NCI-H2107 (cell line): ENCODE results near the gene NCKAP5L.
"Not testable (repeated sequence)": the region's sequence is repeated elsewhere in the genome, so short reads cannot be mapped to it uniquely, and the experiment has no call there.

Source experiments
- DNase-seq: peaks from one replicate; lab custom pipeline; 2025; lab: John Stamatoyannopoulos, UW

NCKAP5L gene

DNA sequence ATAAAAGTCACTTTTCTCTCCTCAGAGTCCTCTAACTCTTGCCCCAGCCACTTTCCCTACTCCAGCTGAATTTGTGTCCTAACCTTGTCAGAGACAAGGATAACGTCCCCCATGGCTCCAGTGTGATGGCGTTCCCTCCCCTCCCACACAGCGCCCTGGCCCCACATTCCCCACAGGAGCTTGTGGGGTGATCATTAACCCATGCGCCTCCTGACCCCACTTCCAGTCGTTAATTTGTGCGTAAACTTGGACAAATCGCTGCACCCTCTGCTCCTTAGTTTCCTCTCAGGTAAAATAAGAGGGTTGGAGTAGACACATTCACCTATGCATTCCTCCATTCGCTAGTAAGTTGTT lies 37.5 kb upstream of the NCKAP5L start:
- DNase-seq = no peak

DNA sequence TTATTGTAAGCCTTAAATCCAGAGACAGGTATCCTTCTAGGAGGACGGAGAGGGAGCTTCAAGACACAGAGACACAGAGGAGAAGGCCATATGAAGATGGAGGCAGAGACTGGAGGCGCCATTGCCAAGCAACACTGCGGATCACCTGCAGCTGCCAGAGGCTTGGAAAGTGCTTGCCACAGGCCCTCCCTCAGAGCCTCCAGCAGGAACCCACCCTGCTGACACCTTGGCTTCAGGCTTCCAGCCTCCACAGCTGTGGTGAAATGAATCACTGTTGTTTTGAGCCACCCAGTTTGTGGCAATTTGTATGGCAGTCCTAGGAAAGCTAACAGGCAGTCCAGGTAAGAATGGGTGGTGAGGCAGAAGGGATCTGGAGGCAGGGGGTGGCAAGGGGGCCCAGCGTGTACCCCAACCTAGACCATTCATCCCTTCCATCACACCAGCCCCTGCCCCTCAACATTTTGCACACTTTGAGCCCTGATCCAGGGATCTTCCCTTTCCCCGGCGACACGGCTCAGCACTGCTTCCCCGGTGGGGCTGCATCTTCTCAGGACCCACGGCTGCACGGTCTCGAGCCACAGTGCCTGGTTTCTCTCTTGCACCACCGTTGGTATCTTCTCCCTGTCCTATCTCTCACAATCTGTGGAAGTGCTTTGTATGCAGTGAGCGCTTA lies 37.0 kb upstream of the NCKAP5L start:
- no peak for DNase-seq

DNA sequence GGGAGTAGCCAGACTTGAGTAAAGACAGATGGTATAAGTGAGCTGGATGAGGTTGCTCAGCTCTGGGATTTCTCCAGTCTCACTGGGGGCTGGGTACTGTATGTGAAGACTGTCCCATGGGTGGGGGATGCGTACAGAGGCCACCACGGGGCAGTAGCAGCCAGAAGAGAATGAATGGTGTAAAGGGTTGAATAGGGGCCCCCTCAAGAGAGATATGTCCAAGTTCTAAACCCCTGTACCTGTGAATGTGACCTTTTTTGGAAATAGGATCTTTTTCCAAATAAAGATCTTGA lies 36.5 kb upstream of the NCKAP5L start:
- no peak for DNase-seq

DNA sequence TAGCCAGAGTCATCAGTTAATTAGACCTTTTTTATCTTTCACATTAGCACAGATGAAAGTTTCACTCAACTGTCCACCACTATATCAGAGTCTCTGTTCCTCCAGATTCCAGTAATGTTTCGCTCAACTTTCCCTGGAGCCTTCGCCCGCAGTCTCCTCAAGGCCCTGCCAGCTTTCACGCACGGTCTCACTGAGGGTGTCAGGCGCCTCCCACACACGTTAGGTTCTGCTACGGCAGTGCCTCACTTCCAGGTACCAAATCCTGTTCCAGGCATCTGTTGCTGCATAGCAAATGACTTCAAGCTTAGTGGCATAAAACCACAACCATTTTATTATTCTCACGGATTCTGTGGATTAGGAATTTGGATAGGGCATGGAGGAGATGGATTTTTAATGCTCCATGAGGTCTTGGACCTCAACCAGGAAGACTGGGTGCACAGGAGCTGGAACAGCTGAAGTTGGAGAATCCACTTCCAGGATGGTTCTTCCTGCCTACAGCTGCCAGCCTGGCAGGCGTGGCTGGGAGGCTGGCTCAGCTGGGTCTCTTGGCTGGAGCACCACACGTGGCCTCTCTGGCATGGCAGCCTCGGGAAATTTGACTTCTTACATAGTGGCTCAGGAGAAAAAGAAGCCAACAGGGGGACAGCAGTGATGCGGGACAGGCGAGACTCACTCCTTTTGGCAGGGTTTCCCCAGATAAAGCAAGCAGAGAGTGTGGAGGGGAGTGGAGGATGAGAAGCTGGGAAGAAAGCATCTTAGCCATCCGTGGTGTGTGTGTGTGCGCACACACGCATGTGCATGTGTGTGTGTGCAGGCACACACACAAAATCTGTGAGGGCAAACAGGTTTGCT lies 36.0 kb upstream of the NCKAP5L start:
- DNase-seq = no peak

DNA sequence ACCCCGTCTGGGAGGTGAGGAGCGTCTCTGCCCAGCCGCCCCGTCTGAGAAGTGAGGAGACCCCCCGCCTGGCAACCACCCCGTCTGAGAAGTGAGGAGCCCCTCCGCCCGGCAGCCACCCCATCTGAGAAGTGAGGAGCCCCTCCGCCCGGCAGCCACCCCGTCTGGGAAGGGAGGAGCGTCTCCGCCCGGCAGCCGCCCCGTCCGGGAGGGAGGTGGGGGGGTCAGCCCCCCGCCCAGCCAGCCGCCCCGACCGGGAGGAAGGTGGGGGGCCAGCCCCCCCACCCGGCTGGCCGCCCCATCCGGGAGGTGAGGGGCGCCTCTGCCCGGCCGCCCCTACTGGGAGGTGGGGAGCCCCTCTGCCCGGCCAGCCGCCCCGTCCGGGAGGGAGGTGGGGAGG lies 32.7 kb upstream of the NCKAP5L start:
- DNase-seq = not testable (repeated sequence)

DNA sequence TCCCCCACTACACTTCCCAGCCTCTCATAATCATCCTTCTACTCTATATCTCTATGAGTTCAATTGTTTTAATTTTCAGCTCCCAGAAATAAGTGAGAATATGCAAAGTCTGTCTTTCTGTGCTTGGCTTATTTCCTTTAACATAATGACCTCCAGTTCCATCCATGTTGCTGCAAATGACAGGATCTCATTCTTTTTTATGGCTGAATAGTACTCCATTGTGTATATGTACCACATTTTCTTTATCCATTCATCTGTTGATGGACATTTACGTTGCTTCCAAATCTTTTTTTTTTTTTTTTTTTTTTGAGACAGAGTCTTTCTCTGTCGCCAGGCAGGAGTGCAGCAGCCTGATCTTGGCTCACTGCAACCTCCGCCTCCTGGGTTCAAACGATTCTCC lies 27.7 kb upstream of the NCKAP5L start:
- not testable (repeated sequence) for DNase-seq

DNA sequence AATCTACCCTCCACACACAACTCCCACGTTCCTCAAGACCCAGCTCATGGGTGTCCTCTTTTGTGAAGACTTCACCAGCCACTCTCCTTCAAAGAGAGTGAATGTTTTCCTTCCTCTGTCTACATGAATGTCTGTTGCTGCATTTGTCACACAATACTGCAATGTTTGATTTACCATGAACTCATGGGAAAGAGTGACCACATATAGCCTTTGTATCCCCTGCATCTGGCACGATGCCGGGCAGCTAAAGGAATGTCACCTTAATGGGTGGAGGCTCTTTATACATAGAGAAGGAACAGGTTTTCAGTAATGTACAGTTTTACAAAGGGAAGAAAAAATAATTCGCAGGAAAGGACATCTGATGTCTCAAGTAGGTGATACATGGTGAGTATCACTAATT lies 26.8 kb upstream of the NCKAP5L start:
- no peak for DNase-seq

DNA sequence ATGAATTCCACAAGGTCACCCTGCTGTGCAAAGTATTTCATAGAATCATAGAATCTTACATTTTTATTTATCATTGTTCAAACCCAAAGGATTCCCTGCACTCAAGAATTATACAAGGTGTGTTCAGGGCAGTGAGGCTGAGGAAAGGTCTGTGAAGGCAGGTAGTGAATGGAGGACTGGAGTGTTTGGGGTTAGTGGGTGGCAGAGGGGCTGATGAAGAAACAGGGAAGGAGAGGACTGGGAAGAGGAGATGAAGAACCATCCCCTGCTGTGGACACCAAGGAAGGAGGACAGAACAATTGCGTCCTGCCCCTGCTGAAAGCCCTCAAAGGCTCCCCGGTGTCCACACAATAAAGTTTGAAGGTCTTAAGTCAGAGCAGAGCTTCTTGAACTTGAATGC lies 25.5 kb upstream of the NCKAP5L start:
- no peak for DNase-seq

DNA sequence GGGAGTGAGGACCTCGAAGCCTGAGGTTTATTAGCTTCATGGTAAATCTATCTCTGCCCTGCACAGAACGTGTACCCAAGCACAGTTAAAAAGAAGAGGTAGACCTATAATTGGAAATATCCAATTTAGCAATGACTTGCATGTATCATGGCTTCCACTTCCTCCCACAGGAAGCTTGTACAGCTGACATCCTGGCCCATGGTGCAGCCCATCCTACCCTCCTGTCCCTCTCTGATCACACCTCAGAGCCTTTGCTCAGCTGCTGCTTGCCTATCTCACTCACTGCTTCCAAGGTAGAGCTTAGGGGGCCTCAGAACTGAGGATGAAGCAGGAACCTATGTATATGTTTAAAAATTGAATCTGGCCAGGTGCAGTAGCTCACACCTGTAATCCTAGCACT lies 18.9 kb upstream of the NCKAP5L start:
- DNase-seq = no peak

DNA sequence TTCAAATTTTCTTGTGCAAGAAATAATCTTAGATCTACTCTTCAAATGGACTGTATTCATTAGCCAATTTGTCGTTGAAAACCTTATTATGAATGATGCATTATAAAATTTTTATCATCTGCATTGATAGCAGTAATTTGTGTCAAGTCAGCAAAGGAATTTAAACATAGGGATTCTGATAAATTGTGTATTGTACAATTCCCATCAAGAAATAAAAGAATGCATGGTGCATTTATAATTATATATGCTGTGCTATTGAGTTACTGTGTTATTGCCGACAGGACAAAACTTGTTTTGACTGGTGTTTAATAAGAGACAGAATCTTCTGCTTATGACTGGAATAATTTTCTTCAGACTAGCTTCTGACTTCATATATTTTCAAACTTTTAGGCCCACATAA lies 17.8 kb upstream of the NCKAP5L start:
- no peak for DNase-seq

DNA sequence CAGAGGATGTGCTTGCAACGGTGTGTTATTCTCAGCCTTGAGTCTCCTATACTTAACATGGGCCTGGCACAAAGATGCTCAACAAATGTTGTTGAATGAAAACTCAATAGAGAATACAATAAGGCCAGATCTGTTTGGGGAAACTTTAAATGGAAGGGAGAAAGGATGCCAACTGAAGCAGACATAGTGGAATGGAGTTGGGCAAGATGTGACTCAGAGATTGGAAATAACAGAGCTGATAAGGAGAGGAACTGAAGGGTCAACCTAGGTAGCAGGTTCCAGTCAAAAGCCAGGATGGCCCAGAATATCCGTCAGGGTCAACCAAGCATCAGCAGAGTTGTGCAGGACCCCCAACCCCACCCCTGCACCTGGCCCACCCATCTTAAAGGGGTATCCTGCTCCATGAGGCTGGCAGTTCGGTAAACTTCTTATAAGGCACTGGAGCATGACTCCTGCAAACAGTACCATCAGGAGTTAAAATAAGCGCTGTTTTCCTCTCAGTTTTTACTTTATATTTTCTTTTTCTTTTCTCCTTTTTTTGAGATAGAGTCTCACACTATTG lies 15.7 kb upstream of the NCKAP5L start:
- DNase-seq = no peak

DNA sequence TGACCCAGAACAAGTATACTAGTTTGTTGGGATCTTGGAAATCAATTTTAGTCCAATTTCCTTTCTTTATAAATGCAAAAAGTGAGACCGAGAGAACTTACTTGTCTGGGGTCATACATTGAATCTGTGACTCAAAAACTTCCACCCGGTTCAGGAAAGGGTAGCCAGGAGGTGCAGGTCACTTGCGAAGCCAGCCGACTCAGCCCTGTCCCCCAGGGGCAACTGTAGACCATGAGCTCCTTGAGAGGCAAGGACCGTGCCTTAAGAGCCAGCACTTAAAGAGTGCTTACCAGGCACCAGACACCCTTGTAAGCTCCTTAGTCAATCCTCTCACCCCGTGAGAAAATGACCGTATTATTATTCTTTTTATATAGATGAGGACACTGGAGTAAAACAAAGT lies 15.2 kb upstream of the NCKAP5L start:
- DNase-seq = no peak

DNA sequence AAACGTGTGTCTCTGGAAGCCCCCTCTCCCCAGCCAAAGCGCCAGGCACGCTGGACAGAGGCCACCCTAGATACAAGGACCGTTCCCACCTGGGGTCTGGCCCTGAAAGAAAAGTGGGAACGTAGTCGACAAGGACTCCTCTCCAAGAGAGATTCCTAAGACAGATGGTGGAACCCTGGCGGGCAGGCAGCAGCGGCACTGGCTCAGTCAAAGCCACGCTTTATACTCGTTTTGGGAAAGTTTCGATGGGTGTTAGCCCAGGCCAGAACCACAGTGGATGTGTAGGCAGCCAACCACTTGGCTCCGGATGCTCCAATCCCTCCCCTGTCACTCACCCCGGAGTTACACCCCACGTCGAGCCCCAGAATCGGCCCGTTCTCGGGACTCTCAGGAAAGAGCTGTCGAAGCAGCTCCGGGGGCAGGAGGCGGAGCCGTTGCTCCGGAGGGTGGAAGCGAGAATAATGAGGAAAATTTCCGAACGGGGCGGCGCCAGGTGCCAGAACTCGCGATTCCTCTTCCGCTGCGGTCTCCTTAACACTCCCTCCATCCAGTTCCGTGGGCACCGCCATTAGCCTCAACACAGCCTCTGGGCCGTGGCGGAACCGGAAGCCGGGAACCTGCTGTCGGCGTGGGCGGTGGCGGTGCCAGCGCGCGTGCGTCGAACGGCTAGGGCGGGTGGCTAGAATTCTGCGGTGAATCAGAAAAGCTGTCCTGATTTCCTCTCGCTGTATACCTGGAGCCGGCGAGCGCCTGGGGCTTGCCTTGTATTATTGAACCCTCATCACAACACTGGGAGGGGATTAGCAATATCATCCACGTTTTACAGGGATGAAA lies 14.5 kb upstream of the NCKAP5L start, which contains the start of gene BCDIN3D:
Gene BCDIN3D, minus strand, starts transcription at position 588 of the 834 bp plus-strand sequence. Its CDS starts 19 bp downstream, at position 569.
- DNase-seq = peak; percentile 79

DNA sequence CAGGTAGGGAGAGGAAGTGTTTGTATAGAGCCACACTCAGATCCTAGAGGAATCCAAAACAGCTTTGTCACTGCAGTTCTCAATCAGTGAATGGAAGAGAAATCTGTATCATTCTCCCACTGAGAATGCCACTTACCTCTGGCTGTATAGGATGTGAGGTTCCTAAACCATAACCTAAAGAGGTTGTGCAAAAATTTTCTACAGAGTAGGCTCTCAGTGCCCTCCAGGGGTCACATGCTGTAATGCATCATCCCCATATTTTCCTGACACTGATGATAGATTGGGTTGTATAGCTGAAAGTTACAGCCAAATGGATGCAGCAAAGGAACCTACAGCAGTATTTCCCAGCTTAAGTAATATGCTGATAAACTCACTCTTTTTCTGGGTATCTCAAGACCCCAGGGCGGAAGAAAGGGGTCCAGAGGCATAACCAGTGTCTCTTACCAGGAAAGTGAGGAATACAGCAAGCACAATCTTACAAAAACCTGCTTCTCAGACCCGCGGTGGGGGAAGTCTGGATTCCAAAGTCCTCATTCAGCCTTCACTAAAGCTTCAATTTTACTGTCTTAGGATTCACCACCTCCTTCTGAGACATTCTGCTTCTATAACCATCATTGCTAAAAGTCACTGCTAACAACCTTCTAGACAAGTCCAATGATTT lies 10.9 kb upstream of the NCKAP5L start:
- DNase-seq = peak; percentile 25

DNA sequence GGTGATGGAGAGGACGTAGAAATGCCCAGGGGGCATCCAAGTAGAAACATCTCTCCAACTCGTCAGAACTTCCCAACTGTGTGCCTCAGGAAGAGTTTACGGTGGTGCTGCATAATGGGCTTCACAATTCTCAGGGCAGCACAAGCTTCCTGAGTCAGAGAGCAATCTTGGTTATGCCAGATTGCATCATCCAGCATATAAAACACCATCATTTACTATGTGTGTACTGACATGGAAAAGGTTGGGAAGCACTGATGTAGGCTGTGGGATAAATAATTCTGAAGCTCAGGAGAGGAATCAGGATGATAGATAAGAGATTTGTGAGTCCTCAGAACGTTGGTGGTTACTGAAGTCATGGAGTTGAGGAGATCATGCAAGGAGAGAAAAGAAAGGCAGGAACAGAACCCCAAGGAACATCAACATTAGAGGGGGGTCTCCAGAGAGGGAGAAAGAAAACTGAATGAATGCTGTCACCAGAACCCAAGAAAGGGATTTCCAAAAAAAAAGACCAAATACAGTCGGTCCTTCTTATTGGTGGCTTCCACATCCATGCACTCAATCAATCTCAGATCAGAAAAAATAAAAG lies 4.7 kb upstream of the NCKAP5L start:
- no peak for DNase-seq

DNA sequence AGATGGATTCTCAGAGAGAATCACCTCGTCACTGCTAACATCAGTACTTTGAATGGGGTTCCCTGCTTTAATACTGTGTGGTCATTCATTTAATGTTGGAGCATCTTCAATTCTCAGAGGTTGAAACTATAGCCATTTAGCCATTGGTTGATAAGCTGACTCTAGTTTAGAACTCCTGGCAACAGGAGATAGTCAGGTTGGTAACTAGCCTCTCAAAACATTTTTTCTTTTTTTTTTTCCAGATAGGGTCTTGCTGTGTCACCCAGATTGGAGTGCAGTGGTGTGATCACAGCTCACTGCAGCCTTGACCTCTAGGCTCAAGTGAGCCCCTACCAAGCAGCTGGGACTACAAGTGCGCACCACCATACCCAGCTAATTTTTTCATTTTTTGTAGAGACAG lies 3.5 kb upstream of the NCKAP5L start:
- no peak for DNase-seq

DNA sequence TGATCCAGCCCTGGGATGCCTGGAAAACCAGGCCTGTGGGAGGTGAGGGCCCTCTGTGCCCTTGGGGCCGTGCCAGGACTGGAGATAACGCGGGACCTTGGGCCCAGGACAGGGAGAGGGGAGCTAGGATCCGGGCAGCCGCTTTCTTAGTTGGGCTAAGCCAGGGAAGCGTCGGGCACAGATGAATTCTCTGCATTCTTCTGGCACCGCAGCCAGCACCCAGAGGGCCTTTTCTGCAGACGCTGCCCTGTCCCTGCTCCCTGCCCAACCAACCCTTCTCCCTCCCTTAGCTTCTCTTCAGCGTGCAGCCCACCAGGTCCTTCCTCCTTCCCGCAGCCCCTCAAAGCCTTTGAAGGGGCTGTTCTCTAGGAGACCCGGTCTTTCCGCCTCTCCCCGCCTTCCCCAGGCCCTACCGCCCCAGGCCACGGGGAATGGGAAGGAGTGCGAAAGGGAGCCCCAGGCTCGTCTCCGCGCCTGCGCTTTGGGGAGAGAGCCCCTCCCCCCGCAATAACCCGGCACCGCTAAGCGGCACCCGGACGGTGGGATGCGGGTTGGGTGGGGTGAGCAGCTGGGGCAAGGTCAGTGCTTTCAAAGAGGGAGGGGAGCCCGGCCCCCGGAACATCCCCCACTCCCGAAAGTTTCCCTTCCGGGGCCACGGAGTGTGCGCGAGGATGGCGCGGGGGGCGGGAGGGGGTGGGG lies 663 bp downstream of the NCKAP5L start:
- DNase-seq = no peak

DNA sequence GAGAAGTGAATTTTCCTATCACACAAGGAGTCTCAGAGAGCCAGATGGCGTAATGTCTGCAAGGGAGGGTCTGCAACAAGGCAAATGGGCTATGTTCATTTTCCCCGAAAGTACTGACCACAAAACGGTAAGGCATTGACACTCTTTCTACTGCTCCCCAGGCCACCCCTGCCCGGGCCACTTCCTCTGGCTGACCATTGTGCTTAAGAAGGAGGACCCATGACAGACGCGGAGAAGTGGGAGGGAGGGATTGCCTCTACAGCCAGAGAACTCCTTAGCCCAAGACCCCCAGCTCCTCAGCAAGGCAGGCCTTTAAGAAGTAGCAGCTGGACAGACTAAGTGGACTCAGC lies 1.2 kb downstream of the NCKAP5L start:
- no peak for DNase-seq

DNA sequence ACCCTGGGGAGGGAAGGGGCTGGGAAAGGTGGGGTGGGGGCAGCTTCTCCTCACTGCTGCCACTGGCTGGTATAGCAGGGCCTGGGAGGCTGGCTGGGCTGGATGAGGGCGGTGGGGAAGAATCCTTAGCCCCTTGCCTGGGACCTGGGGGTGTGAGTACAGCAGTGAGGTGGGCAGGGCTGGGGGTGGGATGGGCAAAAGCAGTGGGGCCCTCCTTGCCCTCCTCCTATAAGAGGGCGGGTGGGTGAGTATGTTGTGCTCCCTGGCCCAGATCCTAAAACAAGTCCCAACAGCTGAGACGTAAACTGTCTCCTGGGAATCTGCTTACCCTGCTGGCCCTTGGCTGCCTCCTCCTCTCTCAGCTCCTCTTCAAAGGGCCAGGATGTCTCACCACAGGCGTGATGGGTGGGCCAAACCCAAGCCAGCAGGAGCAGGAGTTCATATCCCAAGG lies 2.2 kb downstream of the NCKAP5L start:
- no peak for DNase-seq

DNA sequence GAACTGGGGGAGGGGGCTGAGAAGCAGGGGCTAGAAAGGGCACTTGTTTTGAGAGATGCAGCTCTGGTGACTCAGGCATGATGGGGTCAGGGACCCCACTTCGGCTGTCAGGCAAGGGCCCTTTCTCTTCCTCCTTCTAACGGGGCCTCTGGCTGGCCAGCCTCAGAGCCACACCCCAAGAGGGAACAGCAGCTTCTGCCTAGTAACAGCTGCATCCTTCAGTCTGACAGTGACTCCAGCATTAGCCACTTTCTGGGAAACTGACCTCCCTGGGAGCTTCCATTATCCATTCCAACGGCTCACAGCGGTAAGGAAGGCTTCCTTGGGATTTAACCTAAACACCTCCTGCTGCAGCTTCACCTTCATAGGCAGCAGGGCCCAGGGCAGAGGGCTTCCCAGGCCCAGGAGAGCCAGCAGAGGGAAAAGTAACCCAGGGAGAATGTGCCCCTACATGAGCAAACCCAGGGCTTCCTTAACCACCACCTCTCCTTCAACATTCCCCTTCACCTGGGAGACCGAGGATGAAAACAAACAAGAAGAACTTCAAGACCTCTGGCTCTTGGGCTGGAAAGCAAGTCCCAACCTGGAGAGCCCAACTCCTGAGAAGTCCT lies 2.7 kb downstream of the NCKAP5L start:
- no peak for DNase-seq

DNA sequence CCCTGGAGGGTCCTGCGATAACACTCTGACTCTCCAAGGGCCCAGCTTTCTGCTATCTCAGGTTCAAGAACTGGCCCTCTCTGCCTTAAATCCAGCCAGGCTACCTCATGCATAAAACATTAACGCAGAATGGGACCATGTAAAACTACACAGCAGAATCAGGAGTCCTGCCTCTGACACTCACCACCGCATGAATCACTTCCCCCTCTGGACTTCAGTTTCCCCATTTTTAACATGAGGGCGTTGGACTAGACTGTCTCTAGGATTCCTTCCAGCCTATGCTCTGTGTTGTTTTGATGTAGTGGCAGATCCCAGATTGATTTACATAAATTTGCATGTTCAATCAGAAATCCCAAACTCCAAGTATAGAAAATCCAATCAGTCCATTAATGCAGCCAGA lies 3.3 kb downstream of the NCKAP5L start:
- no peak for DNase-seq
